Measurements from ENCODE around the gene MPND.
A peak's percentile ranks its signal among the peaks of the same experiment; 100 is the strongest.
"Not testable (repeated sequence)": the region's sequence is repeated elsewhere in the genome, so short reads cannot be mapped to it uniquely, and the experiment has no call there.

Gene MPND

GRCh38 chr19:4322942-4323665 lies 20.3 kb upstream of the MPND start:
- DNase-seq: no peak

GRCh38 chr19:4323692-4324091 lies 19.7 kb upstream of the MPND start:
- DNase-seq: no peak

- DNase-seq: no peak
These were observed 19.1 kb upstream of the MPND start for GRCh38 chr19:4324228-4324627.

GRCh38 chr19:4326215-4326836 lies 17.0 kb upstream of the MPND start:
- no peak for DNase-seq

- no peak for DNase-seq
These were observed 16.5 kb upstream of the MPND start for GRCh38 chr19:4326837-4327251.

- peak; percentile 64 for DNase-seq
These were observed 16.0 kb upstream of the MPND start for GRCh38 chr19:4327252-4327876.

GRCh38 chr19:4327877-4328242 lies 15.5 kb upstream of the MPND start:
- DNase-seq: no peak

- peak; percentile 95 for DNase-seq
These were observed 14.9 kb upstream of the MPND start for GRCh38 chr19:4328243-4328990.

- DNase-seq: not testable (repeated sequence)
These were observed 14.2 kb upstream of the MPND start for GRCh38 chr19:4328991-4329681.

GRCh38 chr19:4329858-4330257 lies 13.5 kb upstream of the MPND start:
- no peak for DNase-seq

GRCh38 chr19:4334929-4335570 lies 8.3 kb upstream of the MPND start:
- DNase-seq: no peak

GRCh38 chr19:4337906-4338440 lies 5.4 kb upstream of the MPND start:
- peak; percentile 15 for DNase-seq

- DNase-seq: no peak
These were observed 4.7 kb upstream of the MPND start, which contains the start of gene STAP2 for GRCh38 chr19:4338441-4339355. STAP2 (minus strand) TSS chr19:4338827; CDS start chr19:4338753, 74 bp downstream.

GRCh38 chr19:4342314-4342614 lies 1.1 kb upstream of the MPND start:
- no peak for DNase-seq

- peak; percentile 100 for DNase-seq
These were observed 570 bp upstream of the MPND start for GRCh38 chr19:4342615-4343369.

GRCh38 chr19:4345342-4346019 lies 2.1 kb downstream of the MPND start:
- DNase-seq: no peak

- no peak for DNase-seq
These were observed 2.6 kb downstream of the MPND start for GRCh38 chr19:4346020-4346383.

- no peak for DNase-seq
These were observed 4.2 kb downstream of the MPND start for GRCh38 chr19:4347521-4347920.

- DNase-seq: not testable (repeated sequence)
These were observed 5.9 kb downstream of the MPND start for GRCh38 chr19:4349225-4349624.

GRCh38 chr19:4350111-4350510 lies 6.7 kb downstream of the MPND start:
- no peak for DNase-seq
